Measurements from ENCODE around the gene SH3BP5L. TPM values are rescaled to one million over a fixed set of nuclear protein-coding genes. Genes with fewer than 3 reads are reported as not detected.
A peak's percentile ranks its signal among the peaks of the same experiment; 100 is the strongest.

SH3BP5L gene
- total RNA-seq: 10 to 100 TPM; 11.6 to 20.0 (median 14.9) TPM
- polyA plus RNA-seq: 10 to 100 TPM in 2 of 3 donors, 1 to 10 TPM in 1; 9.6 to 13.6 (median 10.6) TPM
- long read RNA-seq, donor 1, partial matches to known transcripts: 0 of 3 reads
- long read RNA-seq, donor 1, other reads (novel, unspliced or antisense): 0 of 3 reads
- long read RNA-seq, donor 2, partial matches to known transcripts: 0 of 1 reads
- long read RNA-seq, donor 2, other reads (novel, unspliced or antisense): 0 of 1 reads
- long read RNA-seq, donor 3: 0 reads
- long read RNA-seq, donor 4: 0 reads
- long read RNA-seq, donor 5, partial matches to known transcripts: 0 of 3 reads
- long read RNA-seq, donor 5, other reads (novel, unspliced or antisense): 0 of 3 reads
- long read RNA-seq, donor 6: 0 reads
- long read RNA-seq, donor 7, partial matches to known transcripts: 0 of 5 reads
- long read RNA-seq, donor 7, other reads (novel, unspliced or antisense): 0 of 5 reads
- long read RNA-seq, donor 8, partial matches to known transcripts: 0 of 2 reads
- long read RNA-seq, donor 8, other reads (novel, unspliced or antisense): 0 of 2 reads
- long read RNA-seq, donor 9, partial matches to known transcripts: 0 of 2 reads
- long read RNA-seq, donor 9, other reads (novel, unspliced or antisense): 0 of 2 reads
- long read RNA-seq, donor 10, partial matches to known transcripts: 10 of 15 reads
- long read RNA-seq, donor 10, other reads (novel, unspliced or antisense): 0 of 15 reads

GRCh38 chr1:248825909-248826760 lies at the start of gene SH3BP5L:
Gene SH3BP5L, minus strand, starts transcription at chr1:248825915. Its CDS starts 980 bp downstream, at chr1:248824935.
- TF ChIP-seq CTCF (IDR thresholded peaks at IDR 0.05): peak in 5 of 7 experiments; percentile 42 to 71 (median 54)
- TF ChIP-seq POLR2A (IDR thresholded peaks at IDR 0.05): no peak
- peak; percentile 28 to 90 (median 73) for TF ChIP-seq POLR2AphosphoS5 (IDR thresholded peaks at IDR 0.05)
- TF ChIP-seq EP300 (IDR thresholded peaks at IDR 0.05): no peak
- intact Hi-C loops (cut with DNase I; ENCODE audit: low total_unique reads): no loop called here
- Histone ChIP-seq H3K27me3 (no peaks in the 10 kb centered on the region), H3K9me3 (no peaks in the 10 kb centered on the region), H3K36me3 (peaks cover under 1 to 27% (median 18%) of the 10 kb centered on the region in 4 donors), H3K4me3 (peak within 1 kb of the TSS; percentile 76 to 91 (median 90)), H3K27ac (peak within 1 kb of the TSS; percentile 96 to 99 (median 96)), H3K4me1 (peaks cover 43 to 54% (median 50%) of the 10 kb centered on the region in 4 donors)
- whole genome bisulfite sequencing, 5 donors: 0 to 1% (median 0%) methylated on average over 56 of the region's 56 CpGs
- DNase-seq: peak; percentile 90 to 98

GRCh38 chr1:248873993-248874533 lies 48.3 kb upstream of the SH3BP5L start:
- Histone ChIP-seq H3K27me3 (no peaks in the 10 kb centered on the region), H3K4me1 (peaks cover 0 to 16% (median 5%) of the 10 kb centered on the region in 4 donors), H3K36me3 (no peaks in the 10 kb centered on the region), H3K4me3 (peak overlapping the region; percentile 54 to 65 (median 58)), H3K27ac (peak overlapping the region; percentile 83 to 97 (median 94)), H3K9me3 (no peaks in the 10 kb centered on the region)
- peak; percentile 76 to 94 for DNase-seq
- intact Hi-C loops (cut with DNase I; ENCODE audit: low total_unique reads): no loop called here
- 4 to 6% (median 5%) methylated on average over 23 of the region's 23 CpGs for WGBS, 5 donors
- TF ChIP-seq POLR2AphosphoS5 (IDR thresholded peaks at IDR 0.05) (peak in 2 of 3 donors; percentile 46 to 47), EP300 (IDR thresholded peaks at IDR 0.05) (no peak), CTCF (IDR thresholded peaks at IDR 0.05) (no peak), POLR2A (IDR thresholded peaks at IDR 0.05) (no peak)

- Histone ChIP-seq H3K4me1 (peaks cover 0 to 16% (median 5%) of the 10 kb centered on the region in 4 donors), H3K27me3 (no peaks in the 10 kb centered on the region), H3K36me3 (no peaks in the 10 kb centered on the region), H3K27ac (peak overlapping the region; percentile 83 to 97 (median 94)), H3K9me3 (no peaks in the 10 kb centered on the region), H3K4me3 (peak overlapping the region; percentile 54 to 65 (median 58))
- 0 to 1% (median 0%) methylated on average over 39 to 41 of the region's 41 CpGs for WGBS, 5 donors
- intact Hi-C loops (cut with DNase I; ENCODE audit: low total_unique reads): no loop called here
- DNase-seq: peak; percentile 94 to 97
- peak; percentile 52 to 72 (median 62) for TF ChIP-seq POLR2AphosphoS5 (IDR thresholded peaks at IDR 0.05)
- TF ChIP-seq EP300 (IDR thresholded peaks at IDR 0.05): no peak
- no peak for TF ChIP-seq POLR2A (IDR thresholded peaks at IDR 0.05)
- TF ChIP-seq CTCF (IDR thresholded peaks at IDR 0.05): peak in 1 of 7 experiments; percentile 5
Observed at GRCh38 chr1:248873409-248873992, 47.8 kb upstream of the SH3BP5L start.

Data from stomach (tissue), 19 donors.